Bronchial epithelial cell (primary cell): Measurements from ENCODE around the gene DIRAS1. TPM values are rescaled to one million over a fixed set of nuclear protein-coding genes. Genes with fewer than 3 reads are reported as not detected.
"Not testable (repeated sequence)": the region's sequence is repeated elsewhere in the genome, so short reads cannot be mapped to it uniquely, and the experiment has no call there.

Source experiments
- DNase-seq: peaks from one replicate; pipeline ENCODE4 v3.0.0-alpha.2; 2010; ENCODE audit warnings: low read depth
- FAIRE-seq: peaks from 2 replicates; lab custom pipeline; 2011; peaks lifted over from hg19 to GRCh38; lab: Jason Lieb, UNC
- H3K27me3 ChIP-seq: 2 replicates; pipeline ENCODE4 v1.5.1; 2011; ENCODE audit warnings: low read length; ENCODE audit not compliant: control insufficient read depth, insufficient read depth
- H3K36me3 ChIP-seq: 2 replicates; pipeline ENCODE4 v1.5.1; 2011; ENCODE audit warnings: low read length; ENCODE audit not compliant: control insufficient read depth, insufficient read depth
- H3K4me3 ChIP-seq: 2 replicates; pipeline ENCODE4 v1.5.1; 2011; ENCODE audit warnings: mild to moderate bottlenecking, low read depth, low read length, control low read depth
- CTCF ChIP-seq: IDR thresholded peaks from 2 replicates; pipeline ENCODE4 v1.5.1; 2011; ENCODE audit warnings: mild to moderate bottlenecking, moderate library complexity, low read length, control low read depth, inconsistent platforms; ENCODE audit not compliant: insufficient read depth, severe bottlenecking
- total RNA-seq: library from RNA; depleted of rRNA; stranded (reverse); fragments of >200 nt; gene quantifications from 2 replicates; pipeline ENCODE4 v1.2.1, GENCODE V29; 2014

The DIRAS1 gene
- total RNA-seq, 1 donor from 2014 or later = under 0.01 TPM

- DNase-seq (no peak), FAIRE-seq (no peak)
- Histone ChIP-seq H3K36me3 (no peaks in the 10 kb centered on the region), H3K27me3 (peaks cover 16% of the 10 kb centered on the region), H3K4me3 (no peak overlapping the region)
- no peak for TF ChIP-seq CTCF
Measured at GRCh38 chr19:2717638-2718541, 3.3 kb downstream of the DIRAS1 start.

GRCh38 chr19:2716722-2717637, 4.2 kb downstream of the DIRAS1 start:
- no peak for TF ChIP-seq CTCF
- FAIRE-seq = no peak
- peaks cover 10% of the 10 kb centered on the region for H3K27me3 ChIP-seq
- DNase-seq = no peak
- H3K36me3 ChIP-seq = no peaks in the 10 kb centered on the region
- H3K4me3 ChIP-seq = no peak overlapping the region

GRCh38 chr19:2716275-2716650, 4.9 kb downstream of the DIRAS1 start:
- no peaks in the 10 kb centered on the region for H3K36me3 ChIP-seq
- no peak for TF ChIP-seq CTCF
- DNase-seq = no peak
- no peak overlapping the region for H3K4me3 ChIP-seq
- peaks cover 7% of the 10 kb centered on the region for H3K27me3 ChIP-seq
- FAIRE-seq = no peak

GRCh38 chr19:2715470-2716274, 5.5 kb downstream of the DIRAS1 start:
- no peak for TF ChIP-seq CTCF
- Histone ChIP-seq H3K4me3 (no peak overlapping the region), H3K27me3 (peaks cover 7% of the 10 kb centered on the region), H3K36me3 (no peaks in the 10 kb centered on the region)
- no peak for FAIRE-seq
- DNase-seq = no peak

- FAIRE-seq (peak; percentile 86), DNase-seq (no peak)
- Histone ChIP-seq H3K4me3 (no peak overlapping the region), H3K36me3 (no peaks in the 10 kb centered on the region), H3K27me3 (peaks cover 1% of the 10 kb centered on the region)
- no peak for TF ChIP-seq CTCF
Measured at GRCh38 chr19:2714531-2715269, 6.5 kb downstream of the DIRAS1 start.

GRCh38 chr19:2714102-2714501, 7.1 kb downstream of the DIRAS1 start:
- not testable (repeated sequence) for H3K27me3 ChIP-seq, DNase-seq, H3K4me3 ChIP-seq, H3K36me3 ChIP-seq, FAIRE-seq

- not testable (repeated sequence) for DNase-seq, H3K27me3 ChIP-seq, H3K36me3 ChIP-seq, H3K4me3 ChIP-seq, FAIRE-seq
Measured at GRCh38 chr19:2713170-2713569, 8.0 kb downstream of the DIRAS1 start.
